HG02642 (cell line): ENCODE measurements around the gene VPS33A.
"Not testable (repeated sequence)": the region's sequence is repeated elsewhere in the genome, so short reads cannot be mapped to it uniquely, and the experiment has no call there.

Experiments
- ATAC-seq: cut with Tn5 transposase; IDR thresholded peaks from one replicate; pipeline ENCODE4 v1.9.1; 2021; ENCODE audit warnings: mild to moderate bottlenecking; ENCODE audit not compliant: unreplicated experiment, poor library complexity

VPS33A gene

GRCh38 chr12:122266230-122266901 is at the start of gene VPS33A:
VPS33A (minus strand) TSS chr12:122266494; CDS start chr12:122266408, 86 bp downstream.
- peak; percentile 90 for ATAC-seq

GRCh38 chr12:122312926-122313325 is 46.6 kb upstream of the VPS33A start:
- ATAC-seq, result no peak

- ATAC-seq, result no peak
Observed at GRCh38 chr12:122311696-122312095, 45.4 kb upstream of the VPS33A start.

GRCh38 chr12:122310626-122311333 is 44.5 kb upstream of the VPS33A start:
- no peak for ATAC-seq

- no peak for ATAC-seq
Observed at GRCh38 chr12:122309564-122310121, 43.3 kb upstream of the VPS33A start.

GRCh38 chr12:122308811-122309210 is 42.5 kb upstream of the VPS33A start:
- no peak for ATAC-seq

- no peak for ATAC-seq
Observed at GRCh38 chr12:122306407-122306806, 40.1 kb upstream of the VPS33A start.

- no peak for ATAC-seq
Observed at GRCh38 chr12:122304924-122305323, 38.6 kb upstream of the VPS33A start.

- ATAC-seq, result no peak
Observed at GRCh38 chr12:122303068-122303467, 36.8 kb upstream of the VPS33A start.

GRCh38 chr12:122298071-122298748 is 31.9 kb upstream of the VPS33A start:
- no peak for ATAC-seq

GRCh38 chr12:122297494-122297893 is 31.2 kb upstream of the VPS33A start:
- ATAC-seq, result no peak

- ATAC-seq, result no peak
Observed at GRCh38 chr12:122295877-122296276, 29.6 kb upstream of the VPS33A start.

GRCh38 chr12:122293081-122293480 is 26.8 kb upstream of the VPS33A start:
- peak; percentile 71 for ATAC-seq

GRCh38 chr12:122291431-122291830 is 25.1 kb upstream of the VPS33A start:
- no peak for ATAC-seq

GRCh38 chr12:122283680-122284079 is 17.4 kb upstream of the VPS33A start:
- ATAC-seq, result no peak

- no peak for ATAC-seq
Observed at GRCh38 chr12:122282061-122282460, 15.8 kb upstream of the VPS33A start.

- ATAC-seq, result no peak
Observed at GRCh38 chr12:122276242-122276641, 9.9 kb upstream of the VPS33A start.

GRCh38 chr12:122275459-122275858 is 9.2 kb upstream of the VPS33A start:
- no peak for ATAC-seq

GRCh38 chr12:122265886-122266229 is 436 bp downstream of the VPS33A start:
- peak; percentile 37 for ATAC-seq

- no peak for ATAC-seq
Observed at GRCh38 chr12:122265476-122265875, 818 bp downstream of the VPS33A start.

GRCh38 chr12:122260735-122261134 is 5.6 kb downstream of the VPS33A start:
- ATAC-seq, result not testable (repeated sequence)
